ENCODE data around the gene MRFAP1L1.
A peak's percentile ranks its signal among the peaks of the same experiment; 100 is the strongest.
"Not testable (repeated sequence)": the region's sequence is repeated elsewhere in the genome, so short reads cannot be mapped to it uniquely, and the experiment has no call there.

MRFAP1L1 gene

DNA sequence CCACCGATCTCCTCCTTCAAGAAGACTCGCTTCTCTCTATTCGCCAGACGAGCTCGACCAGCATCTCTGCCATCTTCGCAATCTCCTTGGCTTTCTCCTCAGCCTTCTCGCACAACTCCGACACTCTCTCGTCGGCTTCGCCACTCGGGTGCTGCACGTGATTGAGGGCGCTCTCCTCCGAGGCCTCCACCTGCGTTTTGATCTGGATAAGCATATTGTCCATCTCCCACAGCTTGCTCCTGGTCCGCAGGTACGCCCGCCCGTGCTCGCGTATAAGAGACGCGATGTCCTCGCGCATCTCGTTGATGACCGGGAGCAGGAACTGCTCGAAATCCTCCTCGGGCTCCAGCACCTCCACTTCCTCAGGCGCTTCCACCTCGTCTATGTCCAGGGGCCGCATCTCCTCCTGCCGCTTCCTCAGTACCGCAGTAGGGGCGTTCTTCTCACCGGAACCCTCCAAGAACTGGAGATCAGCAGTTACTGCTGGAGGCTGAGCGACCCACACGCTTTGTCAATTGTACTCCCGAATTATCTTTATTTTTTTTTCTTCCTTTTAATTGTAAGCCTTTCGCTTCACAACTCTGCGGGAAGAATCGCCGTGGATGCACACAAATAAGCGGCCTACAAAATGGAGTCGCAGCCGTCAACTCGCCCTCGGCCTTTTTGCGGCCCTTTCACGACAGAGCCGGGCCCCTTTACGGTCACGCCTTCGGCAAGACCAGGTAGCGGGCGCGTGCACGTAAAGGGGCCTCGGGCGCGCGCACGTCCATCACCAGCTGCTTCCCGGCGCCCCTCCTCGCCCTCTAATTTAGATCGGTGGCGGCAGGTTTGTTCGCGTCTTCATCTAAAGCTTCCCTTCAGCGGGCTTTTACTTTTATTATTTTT lies at the start of gene MRFAP1L1:
Gene MRFAP1L1, minus strand, starts transcription at position 636 of the 885 bp plus-strand sequence. Its CDS starts 236 bp downstream, at position 400.
- peak; percentile 89 for DNase-seq

DNA sequence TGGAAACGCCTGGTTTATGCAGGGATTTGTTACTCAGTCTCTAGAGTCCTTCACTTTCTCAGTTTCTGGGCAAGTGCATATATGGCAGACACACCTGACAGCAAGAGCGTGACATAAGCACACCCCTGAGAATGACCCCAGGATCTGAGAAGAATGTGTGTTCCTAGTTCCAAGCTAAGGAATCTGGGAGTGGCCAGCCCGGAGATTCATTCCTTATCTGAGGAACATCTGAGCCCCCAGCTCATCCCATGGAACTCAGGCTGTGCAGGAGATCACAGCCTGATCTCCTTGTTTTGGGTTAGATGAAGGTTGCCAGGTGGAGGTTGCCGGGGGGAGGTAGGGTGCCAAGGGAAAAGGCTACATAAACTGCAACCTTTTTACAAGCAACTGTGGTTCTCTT lies 49.1 kb upstream of the MRFAP1L1 start:
- no peak for DNase-seq

DNA sequence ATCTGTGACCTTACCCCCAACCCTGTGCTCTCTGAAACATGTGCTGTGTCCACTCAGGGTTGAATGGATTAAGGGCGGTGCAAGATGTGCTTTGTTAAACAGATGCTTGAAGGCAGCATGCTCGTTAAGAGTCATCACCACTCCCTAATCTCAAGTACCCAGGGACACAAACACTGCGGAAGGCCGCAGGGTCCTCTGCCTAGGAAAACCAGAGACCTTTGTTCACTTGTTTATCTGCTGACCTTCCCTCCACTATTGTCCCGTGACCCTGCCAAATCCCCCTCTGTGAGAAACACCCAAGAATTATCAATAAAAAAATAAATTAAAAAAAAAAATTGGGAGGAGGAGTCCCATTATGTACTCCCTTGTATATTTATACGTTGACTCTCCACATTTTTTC lies 46.7 kb upstream of the MRFAP1L1 start:
- DNase-seq, result not testable (repeated sequence)

DNA sequence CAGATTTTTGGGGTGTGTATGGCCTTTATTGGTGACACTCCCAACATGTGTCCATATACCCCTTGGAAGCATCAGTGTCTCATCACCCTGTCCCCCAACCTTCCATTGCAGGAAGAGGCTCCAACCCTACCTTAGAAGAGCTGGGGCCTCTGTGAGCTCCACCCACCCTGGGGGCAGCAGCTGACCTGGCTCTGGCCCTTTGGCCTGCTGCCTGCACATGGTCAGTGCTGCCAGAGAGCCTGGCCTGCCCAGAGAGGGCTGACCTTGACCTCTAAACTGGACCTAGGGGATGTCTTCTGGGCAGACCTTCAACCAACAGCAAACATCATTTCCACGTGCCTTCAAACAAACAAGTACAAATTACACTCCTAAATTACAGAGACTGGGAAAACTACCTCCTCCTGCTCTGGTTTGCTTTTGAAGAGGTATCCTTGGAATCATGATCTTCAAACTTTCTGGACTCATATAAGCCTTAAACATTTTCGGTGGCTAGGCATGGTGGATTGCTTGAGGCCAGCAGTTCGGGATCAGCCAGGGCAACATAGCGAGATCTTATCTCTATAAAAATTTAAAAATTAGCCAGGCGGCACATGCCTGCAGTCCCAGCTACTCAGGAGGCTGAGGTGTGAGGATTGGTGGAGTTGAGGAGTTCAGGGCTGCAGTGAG lies 45.6 kb upstream of the MRFAP1L1 start:
- DNase-seq, result no peak

DNA sequence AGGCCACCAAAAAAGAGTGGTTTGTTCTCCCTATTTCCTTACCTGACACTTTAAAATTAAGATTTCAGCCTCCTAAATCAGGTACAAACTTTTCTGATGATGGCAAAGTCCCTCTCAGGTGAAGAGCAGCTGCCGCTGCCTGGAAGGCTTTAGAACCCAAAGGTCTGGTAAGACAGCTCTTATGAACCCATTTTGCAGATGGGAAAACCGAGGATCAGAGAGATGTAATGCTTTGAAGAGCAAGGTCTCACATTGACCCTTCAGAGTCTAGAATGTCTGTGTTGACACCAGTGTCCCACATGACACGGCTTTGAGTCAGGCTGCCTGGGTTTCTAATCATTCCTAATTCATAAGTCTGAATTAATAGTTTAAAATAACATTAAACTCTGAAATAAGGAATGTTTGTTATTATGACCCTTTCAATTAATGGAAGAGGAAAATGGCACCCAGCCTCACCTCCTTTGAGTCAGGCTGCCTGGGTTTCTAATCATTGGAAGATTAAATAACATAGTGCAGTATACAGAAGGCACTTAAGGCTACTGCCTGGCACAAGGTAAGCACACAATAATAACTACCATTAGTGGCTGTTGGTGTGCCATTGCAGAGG lies 44.9 kb upstream of the MRFAP1L1 start:
- DNase-seq, result no peak

DNA sequence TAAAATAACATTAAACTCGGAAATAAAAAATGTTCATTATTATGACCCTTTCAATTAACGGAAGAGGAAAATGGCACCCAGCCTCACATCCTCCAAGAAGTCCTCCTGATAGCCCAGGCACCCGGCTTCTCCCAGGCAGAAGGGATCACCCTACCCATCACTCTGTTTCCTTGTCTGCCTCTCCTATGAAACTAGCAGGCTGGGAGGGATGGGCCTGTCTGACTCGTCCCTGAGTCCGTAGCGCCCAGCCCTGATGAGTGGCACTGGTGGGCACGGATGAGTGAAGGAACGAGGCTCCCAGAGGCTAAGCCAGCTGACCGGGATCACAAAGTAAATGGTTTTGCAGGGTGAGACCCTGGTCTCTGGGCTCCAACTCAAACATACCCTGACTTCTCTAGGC lies 44.2 kb upstream of the MRFAP1L1 start:
- no peak for DNase-seq

DNA sequence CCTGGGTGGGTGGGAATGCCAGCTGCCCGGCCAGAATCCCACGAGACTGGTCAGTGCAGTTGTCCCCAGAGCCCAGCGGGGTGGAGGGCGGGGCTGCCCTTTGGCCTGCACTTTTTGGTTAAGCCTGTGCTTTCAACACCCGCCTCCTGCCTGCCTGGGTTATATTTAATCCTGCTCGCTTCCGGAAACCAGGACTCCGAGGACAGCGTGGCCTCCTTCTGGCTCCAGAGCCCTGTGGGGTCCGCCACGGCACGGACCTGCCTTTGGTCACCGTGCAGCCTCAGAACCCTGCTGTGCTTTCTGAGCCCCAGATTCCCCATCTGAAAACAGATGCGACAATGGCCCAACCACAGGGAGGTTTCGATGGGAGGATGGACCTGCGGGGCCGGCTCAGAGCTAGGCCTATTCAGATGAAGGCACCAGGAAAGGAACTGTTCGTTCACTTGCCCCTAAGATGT lies 43.5 kb upstream of the MRFAP1L1 start:
- no peak for DNase-seq

DNA sequence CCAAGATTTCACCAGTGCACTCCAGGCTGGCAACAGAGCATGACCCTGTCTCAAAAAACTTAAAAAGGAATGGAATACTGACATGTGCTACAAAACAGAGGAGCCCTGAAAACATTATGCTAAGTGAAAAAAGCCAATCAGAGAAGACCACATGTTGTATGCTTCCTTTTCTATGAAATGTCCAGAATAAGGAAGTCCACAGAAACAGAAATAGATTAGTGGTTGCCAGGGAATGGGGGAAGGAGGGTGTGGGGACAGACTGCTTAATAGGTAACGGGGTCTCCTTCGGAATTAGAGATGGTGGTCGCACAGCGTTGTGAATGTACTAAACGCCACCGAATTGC lies 42.8 kb upstream of the MRFAP1L1 start:
- no peak for DNase-seq

DNA sequence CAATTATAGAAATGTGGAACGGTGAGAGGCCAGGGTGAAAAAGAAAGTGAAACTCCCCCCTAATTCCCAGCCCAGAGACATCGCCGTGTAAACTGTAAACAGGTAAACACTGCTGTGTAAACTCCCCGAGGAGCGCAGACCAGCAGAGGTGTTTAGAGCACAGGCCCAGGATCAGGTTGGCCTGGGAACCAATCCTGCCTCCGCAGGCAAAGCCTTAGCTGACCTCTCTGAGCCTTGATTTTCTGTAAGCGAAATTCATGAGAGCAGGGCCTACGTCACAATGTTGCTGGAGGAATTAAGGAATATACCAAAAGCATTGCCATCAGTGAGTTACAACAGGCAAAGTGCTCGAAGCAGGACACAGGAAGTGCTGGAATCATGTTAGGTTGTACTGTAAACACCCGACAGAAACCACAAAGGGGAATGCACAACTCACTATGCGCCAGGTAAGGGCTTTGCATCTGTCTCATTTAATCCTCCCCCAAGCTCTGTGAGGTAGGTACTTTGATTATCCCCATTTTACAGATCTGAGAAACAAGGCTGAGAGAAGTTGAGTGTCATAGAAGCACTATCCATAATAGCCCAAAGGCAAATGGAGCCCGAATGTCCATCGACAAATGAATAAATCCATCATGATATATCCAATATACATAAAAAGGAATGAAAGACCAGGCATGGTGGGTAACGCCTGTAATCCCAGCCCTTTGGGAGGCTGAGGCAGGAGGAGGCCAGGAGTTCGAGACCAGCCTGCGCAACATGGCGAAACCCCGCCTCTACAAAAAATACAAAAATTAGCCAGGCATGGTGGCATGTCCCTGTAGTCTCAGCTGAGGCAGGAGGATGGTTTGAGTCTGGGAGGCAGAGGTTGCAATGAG lies 42.2 kb upstream of the MRFAP1L1 start:
- no peak for DNase-seq

DNA sequence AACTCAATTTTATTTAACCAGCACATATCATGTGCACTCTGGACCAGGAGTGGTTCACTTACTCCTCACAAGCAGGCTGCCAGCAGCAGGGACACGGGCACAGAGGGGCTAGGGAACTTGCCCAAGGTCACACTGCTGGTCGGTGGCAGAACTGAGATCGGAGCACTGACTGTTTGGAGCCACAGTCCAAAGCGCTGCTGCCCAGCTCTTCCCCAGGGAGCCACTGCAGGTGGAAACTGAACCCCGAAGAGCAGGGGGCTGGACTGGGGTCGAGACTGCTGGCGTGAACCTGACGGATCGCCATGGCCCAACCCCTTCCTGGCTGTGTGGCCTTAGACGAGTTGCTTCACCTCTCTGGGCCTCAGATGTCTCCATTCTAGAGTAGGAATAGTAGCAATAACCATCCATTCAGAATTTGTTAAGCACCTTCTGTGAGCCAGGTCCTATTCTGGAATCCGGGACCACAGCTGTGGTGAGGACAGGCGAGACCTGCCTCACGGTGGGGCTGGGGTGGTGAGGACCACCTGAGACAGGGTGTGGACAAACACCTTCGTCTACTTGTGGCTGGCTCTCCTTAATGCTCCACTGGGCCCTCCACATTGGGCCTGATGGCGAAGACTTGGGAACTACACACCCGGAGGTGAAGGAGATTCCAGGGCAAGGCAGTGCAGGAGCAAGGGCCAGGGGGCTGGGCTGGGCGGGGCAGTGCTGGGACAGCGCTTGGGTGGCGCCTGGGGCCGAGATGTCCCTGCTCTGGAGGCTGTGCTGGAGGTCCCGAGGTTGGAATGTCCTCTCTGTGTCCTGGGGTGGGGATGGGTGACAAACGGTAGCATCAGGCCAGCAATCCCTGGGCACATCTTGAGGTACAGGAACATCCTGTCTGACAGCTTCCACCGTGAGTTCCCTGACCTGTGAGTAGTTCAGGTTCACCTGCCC lies 40.9 kb upstream of the MRFAP1L1 start:
- no peak for DNase-seq

DNA sequence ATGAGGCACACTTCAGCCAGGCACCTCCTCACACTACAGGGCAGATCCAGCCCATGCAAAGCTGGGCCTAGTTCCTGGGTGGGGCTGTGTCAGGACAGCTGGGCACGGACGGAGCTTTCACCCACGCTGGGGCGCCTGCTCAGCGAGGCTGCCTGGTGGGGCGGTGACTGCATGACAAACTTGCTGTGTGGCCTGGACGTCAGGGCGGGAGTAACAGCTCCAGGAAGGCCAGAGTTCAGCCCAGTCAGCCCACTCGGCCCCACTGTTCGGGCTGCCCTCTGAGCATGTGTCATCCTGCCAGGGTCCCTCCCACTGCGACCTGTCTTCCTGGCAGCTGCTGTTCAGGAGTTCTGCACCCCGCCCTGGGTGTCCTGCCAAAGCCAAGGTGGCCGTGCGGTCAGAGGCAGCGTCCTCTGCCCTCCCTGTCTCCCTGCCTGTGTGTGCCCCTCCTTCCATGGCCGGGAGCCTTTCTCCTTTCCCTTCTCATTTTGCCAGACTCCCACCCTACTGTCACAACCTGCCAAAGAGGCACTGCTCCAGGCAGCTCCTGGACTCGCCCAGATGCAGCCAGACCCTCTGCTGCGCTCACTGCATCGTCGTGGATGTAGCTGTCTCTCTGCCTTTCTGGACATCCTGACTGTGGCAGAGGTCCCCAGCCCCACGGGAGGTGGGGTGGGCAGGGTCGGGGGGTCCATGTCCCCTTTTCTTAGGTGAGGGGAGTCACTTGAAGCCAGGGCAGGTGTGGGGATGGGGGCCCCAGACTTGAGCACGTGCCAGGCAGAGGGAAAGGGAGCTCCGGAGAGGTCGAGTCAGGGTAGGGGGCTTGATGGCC lies 39.9 kb upstream of the MRFAP1L1 start:
- no peak for DNase-seq

DNA sequence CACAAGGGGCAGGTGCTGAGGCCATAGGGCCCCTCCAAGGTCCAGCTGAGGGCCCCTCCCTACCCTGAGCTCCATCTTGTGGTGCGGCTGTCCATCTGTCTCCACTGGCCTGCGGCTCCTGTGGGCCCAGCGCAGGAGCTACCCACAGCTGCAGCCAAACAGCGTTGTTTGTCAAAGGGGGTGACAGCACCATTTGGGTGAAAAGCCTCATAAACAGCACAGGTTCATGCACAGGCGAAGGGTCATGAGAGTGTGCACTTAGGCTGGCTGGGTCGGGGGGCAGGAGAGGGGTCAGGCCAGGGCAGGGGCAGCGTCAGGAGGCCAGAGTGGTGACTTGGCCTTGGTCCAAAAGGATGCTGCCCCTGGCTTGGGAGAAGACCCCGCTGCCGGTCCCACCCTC lies 38.6 kb upstream of the MRFAP1L1 start:
- no peak for DNase-seq

DNA sequence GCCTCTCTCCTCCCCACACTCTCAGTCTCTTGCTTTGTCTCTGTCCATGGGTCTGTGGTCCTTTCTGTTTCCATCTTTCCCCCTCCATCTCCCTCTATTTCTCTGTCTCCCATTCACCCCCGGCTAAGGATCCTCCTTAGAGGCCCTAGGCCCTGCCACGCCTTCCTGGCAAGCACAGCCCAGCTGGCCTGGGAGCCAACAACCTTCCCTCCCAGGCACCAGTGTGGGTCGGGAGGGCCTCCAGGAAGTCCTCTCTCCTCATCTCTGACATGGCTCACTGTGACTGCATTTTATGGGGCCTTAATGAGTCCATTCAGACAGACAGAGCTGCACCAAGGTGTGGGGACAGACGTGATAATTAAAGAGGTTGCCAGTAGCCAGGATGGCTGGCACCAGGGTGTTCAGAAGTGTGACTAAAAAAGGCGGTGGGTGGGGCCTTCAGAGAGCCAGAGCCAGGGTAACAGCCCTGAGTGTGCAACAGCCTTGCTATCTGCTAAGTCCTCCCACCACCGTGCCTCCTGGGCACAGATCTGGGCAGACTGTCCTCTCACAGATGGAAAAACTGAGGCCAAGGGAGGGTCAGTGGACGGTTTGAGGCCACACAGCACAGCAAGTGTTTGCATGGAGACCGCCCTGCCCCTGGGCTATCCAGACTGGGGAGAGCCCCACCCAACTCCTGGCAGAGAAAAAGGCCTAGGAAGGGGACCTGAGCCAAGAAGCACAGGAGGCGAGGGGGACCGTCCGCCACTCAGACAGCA lies 37.8 kb upstream of the MRFAP1L1 start:
- peak; percentile 43 for DNase-seq

DNA sequence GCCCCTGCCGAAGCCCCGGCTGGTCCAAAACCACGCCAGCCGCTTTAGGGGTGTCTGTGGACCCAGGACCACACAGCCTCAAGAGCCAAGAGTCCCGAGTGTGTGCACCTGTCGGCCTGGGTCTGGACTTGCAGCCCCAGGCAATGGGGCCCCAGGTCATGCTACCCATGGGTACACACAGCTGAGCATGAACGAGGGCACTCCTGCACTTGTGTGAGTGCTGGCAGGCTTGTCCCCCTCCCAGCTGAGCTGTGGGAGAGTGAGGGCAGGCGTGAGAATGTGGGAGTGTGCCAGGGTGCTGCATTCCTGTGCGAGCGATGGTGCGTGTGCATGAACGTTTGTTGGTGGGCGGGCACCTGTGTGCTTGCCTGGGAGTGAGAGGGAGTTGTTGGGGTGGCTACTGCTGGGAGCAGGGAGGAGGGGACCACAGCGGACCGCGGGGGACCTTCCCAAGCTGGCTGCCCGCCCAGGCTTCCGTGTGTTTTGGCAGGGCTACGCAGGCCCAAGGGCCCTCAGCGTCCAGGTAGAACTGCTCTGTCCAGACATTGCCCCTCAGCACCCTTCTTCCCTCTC lies 37.1 kb upstream of the MRFAP1L1 start:
- peak; percentile 43 for DNase-seq

DNA sequence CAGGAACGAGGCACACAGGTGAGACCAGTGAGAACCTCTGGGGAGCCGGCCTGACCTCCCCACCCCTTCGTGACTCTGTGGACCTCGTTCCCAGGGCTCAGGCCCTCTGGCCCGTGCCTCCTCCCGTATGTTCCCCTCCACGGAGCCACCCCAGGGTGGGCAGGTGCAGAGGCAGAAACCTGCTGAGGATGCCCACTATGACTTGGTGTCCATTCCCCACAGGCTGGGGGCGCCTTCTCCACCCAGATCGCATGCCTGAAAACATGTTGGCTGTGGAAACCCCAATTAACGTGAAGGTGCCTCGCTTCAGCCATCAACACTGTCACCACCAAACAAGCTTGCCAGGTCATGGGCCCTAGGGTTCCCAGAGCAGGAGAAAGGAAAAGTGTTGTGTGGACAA lies 33.3 kb upstream of the MRFAP1L1 start:
- no peak for DNase-seq

DNA sequence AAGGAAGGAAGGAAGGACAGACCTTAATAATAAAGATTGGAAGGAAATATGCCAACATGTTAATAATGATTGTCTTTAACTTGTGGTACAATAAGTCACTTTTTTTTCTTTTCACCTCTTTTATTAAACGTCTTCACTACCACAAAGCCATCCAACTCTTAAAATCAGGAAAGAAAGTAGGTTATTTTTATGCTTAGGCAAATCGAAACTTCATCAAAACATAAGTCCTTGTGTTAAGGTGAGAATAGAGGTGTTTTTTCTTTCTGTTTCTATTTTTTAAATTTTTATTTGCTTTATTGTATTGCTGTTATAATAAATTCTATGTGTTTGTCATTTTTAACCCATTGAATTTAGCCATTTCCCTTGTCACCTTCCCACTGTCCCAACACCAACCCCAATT lies 32.8 kb upstream of the MRFAP1L1 start:
- DNase-seq, result no peak

DNA sequence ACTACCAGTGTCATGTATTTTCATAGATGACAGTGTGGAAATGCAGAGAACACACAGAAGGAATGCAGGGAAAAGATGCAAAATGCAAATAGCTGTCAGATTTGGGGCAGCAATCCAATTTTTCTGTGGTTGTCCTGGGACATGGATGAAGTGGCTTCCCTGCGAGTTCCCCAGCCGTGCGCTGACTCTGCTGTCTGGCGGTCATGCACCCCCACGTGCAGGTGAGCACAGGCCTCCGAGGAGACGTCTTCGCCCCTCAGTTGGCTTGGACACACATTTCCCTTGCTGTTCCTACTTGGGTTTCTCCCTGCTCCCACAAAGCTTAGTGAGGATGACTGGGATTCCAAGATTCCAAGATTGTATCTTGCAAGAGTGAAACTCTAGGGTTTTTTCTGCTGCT lies 30.7 kb upstream of the MRFAP1L1 start:
- no peak for DNase-seq

DNA sequence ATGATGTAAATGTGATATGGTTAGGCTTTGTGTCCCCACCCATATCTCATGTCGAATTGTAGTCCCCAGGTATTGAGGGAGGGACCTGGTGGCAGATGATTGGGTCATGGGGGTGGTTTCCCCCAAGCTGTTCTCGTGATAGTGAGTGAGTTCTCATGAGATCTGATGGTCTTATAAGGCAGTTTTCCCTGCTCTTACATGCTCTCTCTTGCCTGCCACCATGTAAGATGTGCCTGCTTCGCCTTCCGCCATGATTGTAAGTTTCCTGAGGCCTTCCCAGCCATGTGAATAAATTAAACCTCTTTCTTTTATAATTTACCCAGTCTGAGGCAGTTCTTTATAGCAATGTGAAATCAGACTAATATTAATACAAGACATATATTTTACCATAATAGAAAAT lies 30.3 kb upstream of the MRFAP1L1 start:
- no peak for DNase-seq

DNA sequence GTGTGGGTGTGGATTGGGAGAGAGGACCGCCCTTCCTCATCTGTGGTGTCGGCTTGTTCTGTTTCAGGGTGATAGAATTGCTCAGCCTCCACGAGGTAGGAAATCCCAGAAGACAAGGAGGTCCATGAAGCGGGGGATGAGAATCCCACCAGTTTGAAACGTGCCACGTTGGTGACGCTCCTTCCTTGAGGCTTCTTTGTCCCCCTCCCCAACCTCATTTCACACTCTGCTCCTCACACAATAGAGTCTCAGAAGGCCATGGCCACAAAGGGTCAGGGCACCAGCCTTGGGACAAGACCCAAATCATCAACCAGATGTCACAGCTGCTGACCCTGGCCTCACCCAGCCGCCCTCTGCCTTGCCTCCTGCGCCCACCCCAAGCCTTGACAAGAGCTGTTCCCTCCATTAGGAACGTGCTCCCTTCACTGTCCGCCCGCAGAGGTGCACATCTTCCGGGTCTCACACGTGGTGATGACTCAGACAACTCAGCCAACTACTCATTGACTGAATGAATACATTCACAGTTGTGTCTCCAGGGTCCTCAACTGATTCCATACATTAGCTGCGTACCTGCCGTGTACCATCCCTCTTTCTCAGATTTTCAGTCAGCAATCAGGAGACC lies 24.6 kb upstream of the MRFAP1L1 start:
- no peak for DNase-seq

Measured in NCI-H1105 (cell line).